Ovary (tissue), 3 donors: Measurements from ENCODE around the gene RBM20.

Source experiments
- EP300 ChIP-seq: sonication (generic); formaldehyde crosslinking; IDR thresholded peaks from one replicate; pipeline ENCODE4 v1.6.1; 2017; ENCODE audit warnings: antibody characterized with exemption
- TF ChIP-seq, protein P1 (sequence below), 3 donors: fragments of 450-650 bp in 2 of 3; fragments of 200-600 bp in 1 of 3; IDR thresholded peaks; one replicate each; pipeline versions ENCODE4 v1.5.1 to v1.8.0; 2016 to 2022; ENCODE audit warnings: antibody characterized with exemption in 3 of 3, mild to moderate bottlenecking in 1 of 3
- donor health status: DM: no; HTN: no; CAD: no.

DNA sequence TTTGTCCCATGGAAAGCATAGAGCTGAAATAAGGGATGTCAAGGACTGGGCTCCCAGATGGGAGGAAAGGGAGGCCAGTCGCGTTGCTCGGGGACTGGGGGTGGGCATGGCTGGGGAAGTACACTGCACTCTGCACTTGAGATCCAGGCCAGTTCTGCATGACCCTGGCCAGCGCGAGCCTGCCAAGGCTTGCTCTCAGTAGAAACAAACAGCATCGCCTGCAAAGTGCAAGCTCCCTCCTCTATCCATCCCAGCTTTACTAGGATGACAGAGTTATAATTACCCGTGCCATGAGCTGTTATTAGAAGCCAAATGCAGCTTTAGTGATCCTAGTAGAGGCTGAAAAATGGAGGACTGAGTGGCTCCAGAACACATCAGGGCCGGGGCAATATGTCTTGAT lies 183.7 kb downstream of the RBM20 start:
- TF ChIP-seq, protein P1, sequence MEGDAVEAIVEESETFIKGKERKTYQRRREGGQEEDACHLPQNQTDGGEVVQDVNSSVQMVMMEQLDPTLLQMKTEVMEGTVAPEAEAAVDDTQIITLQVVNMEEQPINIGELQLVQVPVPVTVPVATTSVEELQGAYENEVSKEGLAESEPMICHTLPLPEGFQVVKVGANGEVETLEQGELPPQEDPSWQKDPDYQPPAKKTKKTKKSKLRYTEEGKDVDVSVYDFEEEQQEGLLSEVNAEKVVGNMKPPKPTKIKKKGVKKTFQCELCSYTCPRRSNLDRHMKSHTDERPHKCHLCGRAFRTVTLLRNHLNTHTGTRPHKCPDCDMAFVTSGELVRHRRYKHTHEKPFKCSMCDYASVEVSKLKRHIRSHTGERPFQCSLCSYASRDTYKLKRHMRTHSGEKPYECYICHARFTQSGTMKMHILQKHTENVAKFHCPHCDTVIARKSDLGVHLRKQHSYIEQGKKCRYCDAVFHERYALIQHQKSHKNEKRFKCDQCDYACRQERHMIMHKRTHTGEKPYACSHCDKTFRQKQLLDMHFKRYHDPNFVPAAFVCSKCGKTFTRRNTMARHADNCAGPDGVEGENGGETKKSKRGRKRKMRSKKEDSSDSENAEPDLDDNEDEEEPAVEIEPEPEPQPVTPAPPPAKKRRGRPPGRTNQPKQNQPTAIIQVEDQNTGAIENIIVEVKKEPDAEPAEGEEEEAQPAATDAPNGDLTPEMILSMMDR (IDR thresholded peaks at IDR 0.05): no peak
- no peak for TF ChIP-seq EP300
